HepG2 (cell line): ENCODE results near the gene HRH2. TPM values are rescaled to one million over a fixed set of nuclear protein-coding genes. Genes with fewer than 3 reads are reported as not detected.

ENCODE experiments used
- ARHGAP35 ChIP-seq: sonication (generic); formaldehyde crosslinking; IDR thresholded peaks from 2 replicates; pipeline ENCODE4 v1.9.0; 2022; ENCODE audit warnings: mild to moderate bottlenecking, inconsistent platforms, moderate library complexity, missing genetic modification reagents, borderline replicate concordance
- CENPT ChIP-seq: sonication (generic); formaldehyde crosslinking; IDR thresholded peaks from 2 replicates; pipeline ENCODE4 v1.8.0; 2022; ENCODE audit warnings: low read depth, mild to moderate bottlenecking, moderate library complexity, missing genetic modification reagents
- FOXM1 ChIP-seq: sonication (generic); formaldehyde crosslinking; IDR thresholded peaks from 2 replicates; pipeline ENCODE4 v1.5.0; 2020; ENCODE audit warnings: missing genetic modification reagents
- GRHL1 ChIP-seq: sonication (generic); formaldehyde crosslinking; conservative IDR thresholded peaks from 2 replicates; pipeline ENCODE4 v1.8.0; 2022; ENCODE audit warnings: missing genetic modification reagents
- HIVEP1 ChIP-seq: sonication (generic); formaldehyde crosslinking; IDR thresholded peaks from 2 replicates; pipeline ENCODE4 v1.4.0; 2020; ENCODE audit warnings: mild to moderate bottlenecking, missing genetic modification reagents
- JARID2 ChIP-seq: sonication (generic); formaldehyde crosslinking; IDR thresholded peaks from 2 replicates; pipeline ENCODE4 v1.8.1; 2023; ENCODE audit warnings: missing genetic modification reagents, inconsistent platforms; ENCODE audit not compliant: insufficient replicate concordance
- KDM3A ChIP-seq: IDR thresholded peaks from 2 replicates; pipeline ENCODE4 v1.6.1; 2018; ENCODE audit warnings: low read depth, missing compliant biosample characterization
- KLF13 ChIP-seq: sonication (generic); formaldehyde crosslinking; IDR thresholded peaks from 2 replicates; pipeline ENCODE4 v1.4.0; 2020; ENCODE audit warnings: mild to moderate bottlenecking, missing genetic modification reagents
- MAX ChIP-seq: IDR thresholded peaks from 2 replicates; pipeline ENCODE4 v1.6.1; 2012; ENCODE audit warnings: inconsistent platforms
- NRL ChIP-seq: sonication (generic); formaldehyde crosslinking; IDR thresholded peaks from 2 replicates; pipeline ENCODE4 v1.5.0; 2020; ENCODE audit warnings: missing genetic modification reagents, mild to moderate bottlenecking, moderate library complexity, borderline replicate concordance
- PHB2 ChIP-seq: fragments of 450-650 bp; IDR thresholded peaks from 2 replicates; pipeline ENCODE4 v1.6.1; 2018; ENCODE audit not compliant: partially characterized antibody
- PHF21A ChIP-seq: sonication (generic); formaldehyde crosslinking; IDR thresholded peaks from 2 replicates; pipeline ENCODE4 v1.5.0; 2020; ENCODE audit warnings: mild to moderate bottlenecking, missing genetic modification reagents
- POGK ChIP-seq: sonication (generic); formaldehyde crosslinking; conservative IDR thresholded peaks from 2 replicates; pipeline ENCODE4 v1.8.0; 2022; ENCODE audit warnings: mild to moderate bottlenecking, moderate library complexity, missing genetic modification reagents
- PRPF4 ChIP-seq: fragments of 200-400 bp; formaldehyde crosslinking; IDR thresholded peaks from 2 replicates; pipeline ENCODE4 v1.6.1; 2016; ENCODE audit warnings: low read length, low read depth; ENCODE audit not compliant: poor library complexity, severe bottlenecking
- RBM22 ChIP-seq: fragments of 200-400 bp; formaldehyde crosslinking; optimal IDR thresholded peaks from 2 replicates; pipeline ENCODE3; 2017; ENCODE audit warnings: mild to moderate bottlenecking, low read length, moderate library complexity
- RELA ChIP-seq: sonication (generic); formaldehyde crosslinking; IDR thresholded peaks from 2 replicates; pipeline ENCODE4 v1.4.0; 2020; ENCODE audit warnings: missing genetic modification reagents
- SMARCC2 ChIP-seq: fragments of 450-650 bp; IDR thresholded peaks from 2 replicates; pipeline ENCODE4 v1.6.1; 2017; ENCODE audit warnings: antibody characterized with exemption, mild to moderate bottlenecking
- SRF ChIP-seq: IDR thresholded peaks from 2 replicates; pipeline ENCODE4 v1.6.1; 2011; ENCODE audit warnings: mild to moderate bottlenecking, low read depth, low read length, moderate library complexity
- TCF7 ChIP-seq: sonication (generic); IDR thresholded peaks from 2 replicates; pipeline ENCODE4 v1.6.1; 2016; ENCODE audit warnings: antibody characterized with exemption, low read depth
- THAP11 ChIP-seq: IDR thresholded peaks from 2 replicates; pipeline ENCODE4 v1.6.1; 2016; ENCODE audit warnings: missing biosample characterization, missing genetic modification reagents
- ZBTB8A ChIP-seq: sonication (generic); formaldehyde crosslinking; IDR thresholded peaks from 2 replicates; pipeline ENCODE4 v1.4.0; 2020; ENCODE audit warnings: mild to moderate bottlenecking, low read depth, missing genetic modification reagents, borderline replicate concordance
- ZNF292 ChIP-seq: sonication (generic); formaldehyde crosslinking; IDR thresholded peaks from 2 replicates; pipeline ENCODE4 v1.8.1; 2022; ENCODE audit warnings: mild to moderate bottlenecking, low read depth, missing genetic modification reagents, borderline replicate concordance
- ZNF362 ChIP-seq: sonication (generic); formaldehyde crosslinking; IDR thresholded peaks from 2 replicates; pipeline ENCODE4 v1.4.0; 2020; ENCODE audit warnings: missing genetic modification reagents, mild to moderate bottlenecking, borderline replicate concordance
- ZNF788 ChIP-seq: sonication (generic); formaldehyde crosslinking; IDR thresholded peaks from 2 replicates; pipeline ENCODE4 v1.5.0; 2020; ENCODE audit warnings: mild to moderate bottlenecking, missing genetic modification reagents, borderline replicate concordance
- ZNF83 ChIP-seq: sonication (generic); formaldehyde crosslinking; IDR thresholded peaks from 2 replicates; pipeline ENCODE4 v1.4.0; 2020; ENCODE audit warnings: missing genetic modification reagents, mild to moderate bottlenecking, borderline replicate concordance
- ZSCAN20 ChIP-seq: sonication (generic); formaldehyde crosslinking; IDR thresholded peaks from 2 replicates; pipeline ENCODE4 v1.4.0; 2020; ENCODE audit warnings: missing genetic modification reagents, mild to moderate bottlenecking, borderline replicate concordance
- polyA plus RNA-seq, 8 experiments: library from polyadenylated mRNA; depleted of rRNA in 3 of 8; stranded (reverse) in 7 of 8; unstranded in 1 of 8; fragments of >200 nt; fragmentation: Illumina TruSeq in 4 of 8; extraction: Trizol in 4 of 8; gene quantifications; 2 replicates each; pipeline versions ENCODE4 v1.2.1 to v1.2.3, GENCODE V29; 2011 to 2016; ENCODE audit warnings: low read depth in 4 of 8, missing spikeins in 1 of 8, mixed read lengths in 1 of 8; ENCODE audit not compliant: insufficient read depth in 1 of 8
- total RNA-seq, 5 experiments: library from RNA; depleted of rRNA; stranded (reverse); fragments of >200 nt; fragmentation: Illumina TruSeq; extraction: Trizol; gene quantifications; 2 replicates each; pipeline ENCODE4 v1.2.3, GENCODE V29; 2016; ENCODE audit warnings: low read depth in 1 of 5

The HRH2 gene
- total and polyA plus RNA-seq, 2 of the 13 experiments (the other 11 are each of a cell fraction or from before 2014, with no cell fraction given) = not detected

- TF ChIP-seq GRHL1 = no peak
- TF ChIP-seq FOXM1 (CRISPR knock-in tag) = no peak
- TF ChIP-seq ZSCAN20 (CRISPR knock-in tag) = no peak
- no peak for TF ChIP-seq THAP11
- TF ChIP-seq MAX = peak; percentile 43; the same call in 1 of the 2 replicates
- 0 out of 2 replicates have a peak, but pooled peaks have one; percentile 24 for TF ChIP-seq ZNF788 (CRISPR knock-in tag)
- TF ChIP-seq KLF13 (CRISPR knock-in tag) = no peak
- no peak for TF ChIP-seq HIVEP1 (CRISPR knock-in tag)
- TF ChIP-seq SMARCC2 = no peak
- no peak for TF ChIP-seq RELA (CRISPR knock-in tag)
- 0 out of 2 replicates have a peak, but pooled peaks have one; percentile 34 for TF ChIP-seq ZNF292
- no peak for TF ChIP-seq SRF
- TF ChIP-seq PHB2 = no peak
- TF ChIP-seq PHF21A = no peak
- TF ChIP-seq CENPT (CRISPR knock-in tag) = no peak
- TF ChIP-seq KDM3A (CRISPR knock-in tag) = no peak
- no peak for TF ChIP-seq POGK (CRISPR knock-in tag)
- TF ChIP-seq RBM22 = no peak
- no peak for TF ChIP-seq ZNF362
- TF ChIP-seq JARID2 (CRISPR knock-in tag) = no peak
- TF ChIP-seq ZBTB8A (CRISPR knock-in tag) = no peak
- no peak for TF ChIP-seq TCF7
- TF ChIP-seq ZNF83 (CRISPR knock-in tag) = no peak
- no peak for TF ChIP-seq NRL (CRISPR knock-in tag)
- TF ChIP-seq PRPF4 = no peak
- no peak for TF ChIP-seq ARHGAP35 (CRISPR knock-in tag)
Observed at GRCh38 chr5:175694371-175695160, 36.7 kb downstream of the HRH2 start (continued).
